ENCODE results near the gene RFX7.
A peak's percentile ranks its signal among the peaks of the same experiment; 100 is the strongest.
"Not testable (repeated sequence)": the region's sequence is repeated elsewhere in the genome, so short reads cannot be mapped to it uniquely, and the experiment has no call there.

RFX7 gene

GRCh38 chr15:56203312-56203922 lies 40.3 kb downstream of the RFX7 start:
- peak; percentile 15 for DNase-seq

GRCh38 chr15:56202701-56203100 lies 41.0 kb downstream of the RFX7 start:
- no peak for DNase-seq

GRCh38 chr15:56199038-56199437 lies 44.6 kb downstream of the RFX7 start:
- no peak for DNase-seq

- no peak for DNase-seq
Measured at GRCh38 chr15:56194035-56194434, 49.6 kb downstream of the RFX7 start.

GRCh38 chr15:56192659-56193442 lies 50.8 kb downstream of the RFX7 start:
- no peak for DNase-seq

GRCh38 chr15:56187665-56188064 lies 56.0 kb downstream of the RFX7 start:
- DNase-seq: no peak

- DNase-seq: no peak
Measured at GRCh38 chr15:56185980-56186379, 57.7 kb downstream of the RFX7 start.

GRCh38 chr15:56184516-56184915 lies 59.2 kb downstream of the RFX7 start:
- no peak for DNase-seq

- DNase-seq: no peak
Measured at GRCh38 chr15:56180851-56181250, 62.8 kb downstream of the RFX7 start.

GRCh38 chr15:56176996-56177395 lies 66.7 kb downstream of the RFX7 start:
- no peak for DNase-seq

GRCh38 chr15:56175788-56176187 lies 67.9 kb downstream of the RFX7 start:
- DNase-seq: no peak

- DNase-seq: no peak
Measured at GRCh38 chr15:56174649-56175048, 69.0 kb downstream of the RFX7 start.

- DNase-seq: peak; percentile 45
Measured at GRCh38 chr15:56168394-56168793, 75.3 kb downstream of the RFX7 start.

- DNase-seq: no peak
Measured at GRCh38 chr15:56165234-56165633, 78.4 kb downstream of the RFX7 start.

- DNase-seq: no peak
Measured at GRCh38 chr15:56160966-56161365, 82.7 kb downstream of the RFX7 start.

- DNase-seq: no peak
Measured at GRCh38 chr15:56156877-56157276, 86.8 kb downstream of the RFX7 start.

- not testable (repeated sequence) for DNase-seq
Measured at GRCh38 chr15:56155278-56155677, 88.4 kb downstream of the RFX7 start.

- DNase-seq: not testable (repeated sequence)
Measured at GRCh38 chr15:56154768-56155167, 88.9 kb downstream of the RFX7 start.

- no peak for DNase-seq
Measured at GRCh38 chr15:56150204-56150603, 93.5 kb downstream of the RFX7 start.

GRCh38 chr15:56148064-56148463 lies 95.6 kb downstream of the RFX7 start:
- DNase-seq: no peak

- DNase-seq: peak; percentile 13
Measured at GRCh38 chr15:56146756-56147155, 96.9 kb downstream of the RFX7 start.

GRCh38 chr15:56128081-56128480 lies 115.6 kb downstream of the RFX7 start:
- DNase-seq: no peak

- DNase-seq: no peak
Measured at GRCh38 chr15:56126409-56126808, 117.3 kb downstream of the RFX7 start.

GRCh38 chr15:56124391-56124790 lies 119.3 kb downstream of the RFX7 start:
- no peak for DNase-seq

- no peak for DNase-seq
Measured at GRCh38 chr15:56105855-56106254, 137.8 kb downstream of the RFX7 start.

Data from EL (cell line).